HepG2 (cell line): ENCODE data around the gene FOCAD. TPM values are rescaled to one million over a fixed set of nuclear protein-coding genes. Genes with fewer than 3 reads are reported as not detected.
A peak's percentile ranks its signal among the peaks of the same experiment; 100 is the strongest.

Experiments
- ARNTL ChIP-seq: sonication (generic); formaldehyde crosslinking; IDR thresholded peaks from 2 replicates; pipeline ENCODE4 v1.4.0; 2020; ENCODE audit warnings: mild to moderate bottlenecking, missing genetic modification reagents
- BORCS8-MEF2B ChIP-seq: sonication (generic); formaldehyde crosslinking; IDR thresholded peaks from 2 replicates; pipeline ENCODE4 v1.8.0; 2022; ENCODE audit warnings: mild to moderate bottlenecking, missing genetic modification reagents
- ELF1 ChIP-seq: sonication (generic); formaldehyde crosslinking; IDR thresholded peaks from 2 replicates; pipeline ENCODE4 v1.4.0; 2020; ENCODE audit warnings: missing genetic modification reagents
- GATA4 ChIP-seq: sonication (generic); IDR thresholded peaks from 2 replicates; pipeline ENCODE4 v1.6.1; 2016; ENCODE audit warnings: antibody characterized with exemption, low read depth, borderline replicate concordance
- HNF4A ChIP-seq: sonication (generic); formaldehyde crosslinking; IDR thresholded peaks from 2 replicates; pipeline ENCODE4 v1.4.0; 2020; ENCODE audit warnings: missing genetic modification reagents
- HOXD1 ChIP-seq: sonication (generic); formaldehyde crosslinking; IDR thresholded peaks from 2 replicates; pipeline ENCODE4 v1.5.0; 2020; ENCODE audit warnings: missing genetic modification reagents
- KAT2B ChIP-seq: fragments of 150-350 bp; IDR thresholded peaks from 2 replicates; pipeline ENCODE4 v1.6.1; 2014; ENCODE audit warnings: low read depth, low read length, borderline replicate concordance
- MTA1 ChIP-seq: sonication (generic); formaldehyde crosslinking; IDR thresholded peaks from 2 replicates; pipeline ENCODE4 v1.4.0; 2020; ENCODE audit warnings: missing genetic modification reagents, mild to moderate bottlenecking, borderline replicate concordance
- PAWR ChIP-seq: sonication (generic); formaldehyde crosslinking; IDR thresholded peaks from 2 replicates; pipeline ENCODE4 v1.4.0; 2020; ENCODE audit warnings: missing genetic modification reagents, mild to moderate bottlenecking, borderline replicate concordance
- RAD51 ChIP-seq: fragments of 450-650 bp; IDR thresholded peaks from 2 replicates; pipeline ENCODE4 v1.6.1; 2016; ENCODE audit warnings: borderline replicate concordance
- ZNF225 ChIP-seq: sonication (generic); formaldehyde crosslinking; IDR thresholded peaks from 2 replicates; pipeline ENCODE4 v1.4.0; 2020; ENCODE audit warnings: mild to moderate bottlenecking, missing genetic modification reagents
- ZNF326 ChIP-seq: sonication (generic); formaldehyde crosslinking; IDR thresholded peaks from 2 replicates; pipeline ENCODE4 v1.4.0; 2020; ENCODE audit warnings: missing genetic modification reagents, borderline replicate concordance
- ZNF572 ChIP-seq: sonication (generic); formaldehyde crosslinking; IDR thresholded peaks from 2 replicates; pipeline ENCODE4 v1.5.1; 2020; ENCODE audit warnings: mild to moderate bottlenecking, missing genetic modification reagents
- ZNF768 ChIP-seq: sonication (generic); formaldehyde crosslinking; IDR thresholded peaks from 2 replicates; pipeline ENCODE4 v1.4.0; 2020; ENCODE audit warnings: missing genetic modification reagents
- ZSCAN12 ChIP-seq: sonication (generic); formaldehyde crosslinking; IDR thresholded peaks from 2 replicates; pipeline ENCODE4 v1.9.0; 2021; ENCODE audit warnings: mild to moderate bottlenecking, missing genetic modification reagents
- polyA plus RNA-seq, 8 experiments: library from polyadenylated mRNA; depleted of rRNA in 3 of 8; stranded (reverse) in 7 of 8; unstranded in 1 of 8; fragments of >200 nt; fragmentation: Illumina TruSeq in 4 of 8; extraction: Trizol in 4 of 8; gene quantifications; 2 replicates each; pipeline versions ENCODE4 v1.2.1 to v1.2.3, GENCODE V29; 2011 to 2016; ENCODE audit warnings: low read depth in 4 of 8, missing spikeins in 1 of 8, mixed read lengths in 1 of 8; ENCODE audit not compliant: insufficient read depth in 1 of 8
- total RNA-seq, 5 experiments: library from RNA; depleted of rRNA; stranded (reverse); fragments of >200 nt; fragmentation: Illumina TruSeq; extraction: Trizol; gene quantifications; 2 replicates each; pipeline ENCODE4 v1.2.3, GENCODE V29; 2016; ENCODE audit warnings: low read depth in 1 of 5
- TF ChIP-seq, protein P1 (sequence below): sonication (generic); formaldehyde crosslinking; IDR thresholded peaks from 2 replicates; pipeline ENCODE4 v1.5.1; 2020; ENCODE audit warnings: mild to moderate bottlenecking, missing genetic modification reagents, moderate library complexity
- TF ChIP-seq, protein P2 (sequence below): sonication (generic); formaldehyde crosslinking; conservative IDR thresholded peaks from 2 replicates; pipeline ENCODE4 v1.8.1; 2023; ENCODE audit warnings: missing genetic modification reagents
- TF ChIP-seq, protein P3 (sequence below): sonication (generic); formaldehyde crosslinking; IDR thresholded peaks from 2 replicates; pipeline ENCODE4 v1.4.0; 2020; ENCODE audit warnings: missing genetic modification reagents

The FOCAD gene
- total and polyA plus RNA-seq, 2 of the 13 experiments (the other 11 are each of a cell fraction or from before 2014, with no cell fraction given): 18.0 to 31.1 TPM

DNA sequence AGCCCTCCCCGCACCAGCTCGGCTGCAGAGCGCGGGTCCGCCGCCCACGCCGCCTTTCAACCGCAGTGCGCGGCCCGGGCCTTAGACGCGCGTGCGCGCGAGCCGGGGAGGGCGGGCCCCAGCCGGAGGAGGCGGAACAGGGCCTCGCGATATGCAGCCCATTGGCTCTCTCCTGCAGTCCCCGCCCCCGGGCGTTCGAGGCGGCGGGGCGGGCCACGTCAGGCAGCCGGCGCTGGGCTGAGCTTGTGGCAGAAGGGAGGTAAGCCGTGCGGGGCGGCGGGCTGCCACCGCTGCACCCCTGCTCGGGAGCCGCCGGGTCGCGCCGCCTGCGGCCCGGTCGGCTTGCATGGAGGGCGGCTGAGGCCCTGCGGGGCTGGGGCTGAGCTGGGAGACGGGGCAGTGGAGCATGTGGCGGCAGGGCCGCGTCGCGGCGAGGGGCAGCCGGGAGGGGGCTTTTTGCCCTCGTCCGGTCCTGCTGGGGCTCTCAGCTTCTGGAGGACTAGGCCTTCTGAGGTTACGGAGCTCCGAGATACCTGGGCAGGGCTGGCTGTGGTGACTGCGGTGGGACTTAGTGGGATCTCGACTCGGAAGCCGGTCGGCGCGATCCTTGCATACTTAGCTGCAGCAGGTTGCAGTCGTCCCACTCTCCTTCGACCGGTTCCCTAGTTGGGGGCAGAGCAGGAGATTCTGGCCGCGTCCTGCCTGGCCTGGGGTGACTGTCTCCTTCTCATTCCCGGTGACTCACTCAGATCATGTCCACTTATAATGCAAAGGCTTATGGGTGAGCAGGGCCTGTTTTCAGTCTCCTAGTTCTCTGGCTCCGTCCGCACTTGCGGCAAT lies at the start of gene FOCAD (continued):
- TF ChIP-seq, protein P1, sequence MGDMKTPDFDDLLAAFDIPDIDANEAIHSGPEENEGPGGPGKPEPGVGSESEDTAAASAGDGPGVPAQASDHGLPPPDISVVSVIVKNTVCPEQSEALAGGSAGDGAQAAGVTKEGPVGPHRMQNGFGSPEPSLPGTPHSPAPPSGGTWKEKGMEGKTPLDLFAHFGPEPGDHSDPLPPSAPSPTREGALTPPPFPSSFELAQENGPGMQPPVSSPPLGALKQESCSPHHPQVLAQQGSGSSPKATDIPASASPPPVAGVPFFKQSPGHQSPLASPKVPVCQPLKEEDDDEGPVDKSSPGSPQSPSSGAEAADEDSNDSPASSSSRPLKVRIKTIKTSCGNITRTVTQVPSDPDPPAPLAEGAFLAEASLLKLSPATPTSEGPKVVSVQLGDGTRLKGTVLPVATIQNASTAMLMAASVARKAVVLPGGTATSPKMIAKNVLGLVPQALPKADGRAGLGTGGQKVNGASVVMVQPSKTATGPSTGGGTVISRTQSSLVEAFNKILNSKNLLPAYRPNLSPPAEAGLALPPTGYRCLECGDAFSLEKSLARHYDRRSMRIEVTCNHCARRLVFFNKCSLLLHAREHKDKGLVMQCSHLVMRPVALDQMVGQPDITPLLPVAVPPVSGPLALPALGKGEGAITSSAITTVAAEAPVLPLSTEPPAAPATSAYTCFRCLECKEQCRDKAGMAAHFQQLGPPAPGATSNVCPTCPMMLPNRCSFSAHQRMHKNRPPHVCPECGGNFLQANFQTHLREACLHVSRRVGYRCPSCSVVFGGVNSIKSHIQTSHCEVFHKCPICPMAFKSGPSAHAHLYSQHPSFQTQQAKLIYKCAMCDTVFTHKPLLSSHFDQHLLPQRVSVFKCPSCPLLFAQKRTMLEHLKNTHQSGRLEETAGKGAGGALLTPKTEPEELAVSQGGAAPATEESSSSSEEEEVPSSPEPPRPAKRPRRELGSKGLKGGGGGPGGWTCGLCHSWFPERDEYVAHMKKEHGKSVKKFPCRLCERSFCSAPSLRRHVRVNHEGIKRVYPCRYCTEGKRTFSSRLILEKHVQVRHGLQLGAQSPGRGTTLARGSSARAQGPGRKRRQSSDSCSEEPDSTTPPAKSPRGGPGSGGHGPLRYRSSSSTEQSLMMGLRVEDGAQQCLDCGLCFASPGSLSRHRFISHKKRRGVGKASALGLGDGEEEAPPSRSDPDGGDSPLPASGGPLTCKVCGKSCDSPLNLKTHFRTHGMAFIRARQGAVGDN (CRISPR knock-in tag): peak; percentile 97
- no peak for TF ChIP-seq RAD51
- peak; percentile 82; the same call in 1 of the 2 replicates for TF ChIP-seq ARNTL (CRISPR knock-in tag)
- TF ChIP-seq BORCS8-MEF2B: peak; percentile 98
- no peak for TF ChIP-seq ZSCAN12 (CRISPR knock-in tag)
- no peak for TF ChIP-seq ELF1 (CRISPR knock-in tag)
- TF ChIP-seq ZNF326 (CRISPR knock-in tag): no peak
- TF ChIP-seq, protein P2, sequence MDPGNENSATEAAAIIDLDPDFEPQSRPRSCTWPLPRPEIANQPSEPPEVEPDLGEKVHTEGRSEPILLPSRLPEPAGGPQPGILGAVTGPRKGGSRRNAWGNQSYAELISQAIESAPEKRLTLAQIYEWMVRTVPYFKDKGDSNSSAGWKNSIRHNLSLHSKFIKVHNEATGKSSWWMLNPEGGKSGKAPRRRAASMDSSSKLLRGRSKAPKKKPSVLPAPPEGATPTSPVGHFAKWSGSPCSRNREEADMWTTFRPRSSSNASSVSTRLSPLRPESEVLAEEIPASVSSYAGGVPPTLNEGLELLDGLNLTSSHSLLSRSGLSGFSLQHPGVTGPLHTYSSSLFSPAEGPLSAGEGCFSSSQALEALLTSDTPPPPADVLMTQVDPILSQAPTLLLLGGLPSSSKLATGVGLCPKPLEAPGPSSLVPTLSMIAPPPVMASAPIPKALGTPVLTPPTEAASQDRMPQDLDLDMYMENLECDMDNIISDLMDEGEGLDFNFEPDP (CRISPR knock-in tag): no peak
- peak; percentile 51; the same call in 1 of the 2 replicates for TF ChIP-seq GATA4
- TF ChIP-seq ZNF572 (CRISPR knock-in tag): no peak
- TF ChIP-seq HOXD1 (CRISPR knock-in tag): 0 out of 2 replicates have a peak, but pooled peaks have one; percentile 34
- TF ChIP-seq KAT2B: no peak
- no peak for TF ChIP-seq PAWR (CRISPR knock-in tag)
- TF ChIP-seq, protein P3, sequence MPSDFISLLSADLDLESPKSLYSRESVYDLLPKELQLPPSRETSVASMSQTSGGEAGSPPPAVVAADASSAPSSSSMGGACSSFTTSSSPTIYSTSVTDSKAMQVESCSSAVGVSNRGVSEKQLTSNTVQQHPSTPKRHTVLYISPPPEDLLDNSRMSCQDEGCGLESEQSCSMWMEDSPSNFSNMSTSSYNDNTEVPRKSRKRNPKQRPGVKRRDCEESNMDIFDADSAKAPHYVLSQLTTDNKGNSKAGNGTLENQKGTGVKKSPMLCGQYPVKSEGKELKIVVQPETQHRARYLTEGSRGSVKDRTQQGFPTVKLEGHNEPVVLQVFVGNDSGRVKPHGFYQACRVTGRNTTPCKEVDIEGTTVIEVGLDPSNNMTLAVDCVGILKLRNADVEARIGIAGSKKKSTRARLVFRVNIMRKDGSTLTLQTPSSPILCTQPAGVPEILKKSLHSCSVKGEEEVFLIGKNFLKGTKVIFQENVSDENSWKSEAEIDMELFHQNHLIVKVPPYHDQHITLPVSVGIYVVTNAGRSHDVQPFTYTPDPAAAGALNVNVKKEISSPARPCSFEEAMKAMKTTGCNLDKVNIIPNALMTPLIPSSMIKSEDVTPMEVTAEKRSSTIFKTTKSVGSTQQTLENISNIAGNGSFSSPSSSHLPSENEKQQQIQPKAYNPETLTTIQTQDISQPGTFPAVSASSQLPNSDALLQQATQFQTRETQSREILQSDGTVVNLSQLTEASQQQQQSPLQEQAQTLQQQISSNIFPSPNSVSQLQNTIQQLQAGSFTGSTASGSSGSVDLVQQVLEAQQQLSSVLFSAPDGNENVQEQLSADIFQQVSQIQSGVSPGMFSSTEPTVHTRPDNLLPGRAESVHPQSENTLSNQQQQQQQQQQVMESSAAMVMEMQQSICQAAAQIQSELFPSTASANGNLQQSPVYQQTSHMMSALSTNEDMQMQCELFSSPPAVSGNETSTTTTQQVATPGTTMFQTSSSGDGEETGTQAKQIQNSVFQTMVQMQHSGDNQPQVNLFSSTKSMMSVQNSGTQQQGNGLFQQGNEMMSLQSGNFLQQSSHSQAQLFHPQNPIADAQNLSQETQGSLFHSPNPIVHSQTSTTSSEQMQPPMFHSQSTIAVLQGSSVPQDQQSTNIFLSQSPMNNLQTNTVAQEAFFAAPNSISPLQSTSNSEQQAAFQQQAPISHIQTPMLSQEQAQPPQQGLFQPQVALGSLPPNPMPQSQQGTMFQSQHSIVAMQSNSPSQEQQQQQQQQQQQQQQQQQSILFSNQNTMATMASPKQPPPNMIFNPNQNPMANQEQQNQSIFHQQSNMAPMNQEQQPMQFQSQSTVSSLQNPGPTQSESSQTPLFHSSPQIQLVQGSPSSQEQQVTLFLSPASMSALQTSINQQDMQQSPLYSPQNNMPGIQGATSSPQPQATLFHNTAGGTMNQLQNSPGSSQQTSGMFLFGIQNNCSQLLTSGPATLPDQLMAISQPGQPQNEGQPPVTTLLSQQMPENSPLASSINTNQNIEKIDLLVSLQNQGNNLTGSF (CRISPR knock-in tag): peak; percentile 54; the same call in 1 of the 2 replicates
- TF ChIP-seq ZNF768 (CRISPR knock-in tag): peak; percentile 68; the same call in 1 of the 2 replicates
- no peak for TF ChIP-seq HNF4A (CRISPR knock-in tag)
- TF ChIP-seq ZNF225: peak; percentile 51; the same call in 1 of the 2 replicates
- TF ChIP-seq MTA1: peak; percentile 60; the same call in 1 of the 2 replicates
